Right lobe of liver (tissue), 6 donors: ENCODE results near the gene LRMDA. TPM values are rescaled to one million over a fixed set of nuclear protein-coding genes. Genes with fewer than 3 reads are reported as not detected.

Source experiments
- ATAC-seq, 4 donors: fragments of 200-7000 bp; cut with Tn5 transposase; one replicate each; pipeline ENCODE4 v1.9.1; 2020; ENCODE audit warnings: mild to moderate bottlenecking in 4 of 4, moderate library complexity in 4 of 4
- DNase-seq, 3 donors: peaks; one replicate each; pipeline ENCODE4 v3.0.0-alpha.2; 2020
- H3K27ac ChIP-seq, 3 donors: fragments of 200-600 bp; one replicate each; pipeline ENCODE4 v1.8.0; 2022
- H3K27me3 ChIP-seq, 2 donors: fragments of 200-600 bp; one replicate each; pipeline ENCODE4 v1.8.0; 2022
- H3K36me3 ChIP-seq, 4 donors: fragments of 200-600 bp; sonication (generic) in 1 of 4; one replicate each; pipeline versions ENCODE4 v1.5.1 to v1.8.0; 2017 to 2022; ENCODE audit warnings: control low read depth in 1 of 4
- H3K4me1 ChIP-seq, 4 donors: fragments of 200-600 bp; sonication (generic) in 1 of 4; one replicate each; pipeline versions ENCODE4 v1.5.1 to v1.8.0; 2017 to 2022; ENCODE audit warnings: control low read depth in 1 of 4
- H3K4me3 ChIP-seq, 3 donors: fragments of 200-600 bp; one replicate each; pipeline ENCODE4 v1.8.0; 2022
- H3K9me3 ChIP-seq, 4 donors: fragments of 200-600 bp; sonication (generic) in 1 of 4; one replicate each; pipeline versions ENCODE4 v1.5.1 to v1.8.0; 2017 to 2022; ENCODE audit warnings: control low read depth in 1 of 4
- CTCF ChIP-seq, 4 donors: fragments of 200-600 bp in 3 of 4; fragments of 450-650 bp in 1 of 4; IDR thresholded peaks; one replicate each; pipeline versions ENCODE4 v1.5.1 to v1.8.0; 2016 to 2022; ENCODE audit warnings: antibody characterized with exemption in 4 of 4, mild to moderate bottlenecking in 2 of 4
- POLR2A ChIP-seq: fragments of 450-650 bp; IDR thresholded peaks from one replicate; pipeline ENCODE4 v1.6.1; 2017; ENCODE audit warnings: antibody characterized with exemption, mild to moderate bottlenecking
- WGBS: methylation state at CpG from one replicate; pipeline ENCODE4 v1.1.6; 2018; ENCODE audit warnings: low coverage, low lambda C conversion rate; ENCODE audit not compliant: insufficient coverage; ENCODE audit errors: missing lambda C conversion rate; 5-methylcytosine and 5-hydroxymethylcytosine counted together
- intact Hi-C, 2 donors: fragments of 100-400 bp; cut with DNase I; formaldehyde crosslinking; loops; one replicate each; pipeline versions ENCODE4 v1.11.2 to v1.14.1; 2022
- total RNA-seq, 6 experiments: library from RNA; depleted of rRNA in 2 of 6; stranded (reverse); fragments of >200 nt in 2 of 6; fragmentation: NEBNext Ultra II Directional in 3 of 6; extraction: Animal tissue kit (Norgen Biotek cat#: 25700) in 3 of 6; gene quantifications; one replicate each; pipeline versions ENCODE4 v1.1.0 to v1.2.4, GENCODE V29; 2016 to 2023
- donor health status: DM: no; HTN: yes; CAD: no.
- donor health status: DM: no; HTN: no; CAD: no.
- donor health status: DM: no; HTN: no; CAD: no.
- donor health status: DM: no; HTN: yes; CAD: no.
- donor health status: DM: no; HTN: yes; CAD: no.

Gene LRMDA
- total RNA-seq, 6 experiments from 2014 or later: 9.9 to 19.9 (median 16.3) TPM

- no peaks in the 10 kb centered on the region for H3K27me3 ChIP-seq
- H3K4me3 ChIP-seq: no peak overlapping the region
- ATAC-seq (no peak), DNase-seq (no peak)
- no peak overlapping the region for H3K27ac ChIP-seq
- no peaks in the 10 kb centered on the region for H3K36me3 ChIP-seq
- intact Hi-C loops: no loop called here
- TF ChIP-seq POLR2A: no peak
- no peak for TF ChIP-seq CTCF (IDR thresholded peaks at IDR 0.05)
- H3K4me1 ChIP-seq: no peaks in the 10 kb centered on the region
- H3K9me3 ChIP-seq: no peaks in the 10 kb centered on the region
- 71% methylated on average over 1 of the region's 1 CpG for WGBS
Measured at GRCh38 chr10:75540357-75540966, 109.0 kb downstream of the LRMDA start.

DNA sequence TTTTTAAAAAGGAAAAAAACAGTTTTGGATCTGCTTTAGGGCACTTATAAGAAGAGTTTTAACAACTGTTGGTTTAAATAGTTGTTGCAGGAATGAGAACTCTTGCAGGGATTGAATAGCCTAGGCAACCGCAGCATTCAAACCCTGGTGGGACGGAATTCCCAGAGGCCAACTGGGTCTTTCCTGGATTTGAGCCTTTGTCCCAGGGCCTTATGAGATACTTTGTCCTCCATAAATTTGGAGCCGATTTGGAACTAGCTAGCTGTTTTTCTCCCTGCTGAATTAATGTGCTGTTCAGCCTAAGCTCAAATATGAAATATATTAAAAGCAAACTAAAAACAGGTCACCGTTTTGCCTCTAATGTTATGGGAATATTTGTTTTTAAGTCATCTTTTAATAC, 109.6 kb downstream of the LRMDA start:
- Histone ChIP-seq H3K4me3 (no peak overlapping the region), H3K4me1 (peaks cover 0 to 3% (median 0%) of the 10 kb centered on the region in 4 donors), H3K27ac (no peak overlapping the region), H3K27me3 (no peaks in the 10 kb centered on the region), H3K36me3 (no peaks in the 10 kb centered on the region), H3K9me3 (no peaks in the 10 kb centered on the region)
- no peak for ATAC-seq
- TF ChIP-seq CTCF (IDR thresholded peaks at IDR 0.05): no peak
- intact Hi-C loops: no loop called here
- 81% methylated on average over 3 of the region's 4 CpGs for WGBS
- no peak for DNase-seq

GRCh38 chr10:75541411-75541810, 110.0 kb downstream of the LRMDA start:
- WGBS: 28% methylated on average over 2 of the region's 2 CpGs
- peak in 2 of 4 donors; percentile 55 to 57 for ATAC-seq
- no peaks in the 10 kb centered on the region for H3K27me3 ChIP-seq
- TF ChIP-seq CTCF (IDR thresholded peaks at IDR 0.05): no peak
- TF ChIP-seq POLR2A: no peak
- no peaks in the 10 kb centered on the region for H3K36me3 ChIP-seq
- H3K9me3 ChIP-seq: no peaks in the 10 kb centered on the region
- intact Hi-C loops: no loop called here
- no peak overlapping the region for H3K27ac ChIP-seq
- H3K4me1 ChIP-seq: peaks cover 0 to 5% (median 0%) of the 10 kb centered on the region in 4 donors
- H3K4me3 ChIP-seq: no peak overlapping the region
- DNase-seq: no peak

DNA sequence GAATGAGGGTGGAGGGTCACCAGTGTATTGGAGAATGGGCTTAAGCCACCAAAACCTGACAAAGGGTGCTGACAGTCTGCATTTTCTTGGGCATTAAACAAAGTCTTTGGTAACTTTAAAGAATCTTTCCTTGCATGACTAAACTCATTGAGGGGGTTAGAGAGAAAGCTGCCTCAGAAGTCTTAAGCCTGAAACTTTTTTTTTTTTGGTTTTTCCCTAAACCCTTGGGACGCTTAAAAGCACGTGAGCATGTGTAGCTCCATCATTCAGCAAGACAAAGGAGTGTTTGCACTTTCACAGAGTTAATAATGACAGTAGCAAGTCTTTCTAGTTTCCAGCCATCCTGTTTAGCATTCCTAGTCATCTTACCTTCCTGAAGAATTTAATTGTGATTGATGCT, 110.7 kb downstream of the LRMDA start:
- WGBS: 95% methylated on average over 2 of the region's 2 CpGs
- H3K36me3 ChIP-seq: no peaks in the 10 kb centered on the region
- ATAC-seq (no peak), DNase-seq (no peak)
- intact Hi-C loops: no loop called here
- H3K4me3 ChIP-seq: no peak overlapping the region
- no peaks in the 10 kb centered on the region for H3K9me3 ChIP-seq
- no peaks in the 10 kb centered on the region for H3K27me3 ChIP-seq
- H3K4me1 ChIP-seq: peaks cover 0 to 5% (median 0%) of the 10 kb centered on the region in 4 donors
- H3K27ac ChIP-seq: no peak overlapping the region
- TF ChIP-seq POLR2A (no peak), CTCF (IDR thresholded peaks at IDR 0.05) (no peak)
